K562 (cell line): ENCODE data around the gene RERE. TPM values are rescaled to one million over a fixed set of nuclear protein-coding genes. Genes with fewer than 3 reads are reported as not detected.

ENCODE experiments used
- ATAC-seq: fragments of 200-7000 bp; cut with Tn5 transposase; 3 replicates; pipeline ENCODE4 v1.9.1; 2020; ENCODE audit warnings: moderate library complexity
- BruUV-seq: library from RNA; stranded (reverse); fragments of 400-500 nt; replicated peaks from 2 replicates; lab custom pipeline; 2021; lab: Mats Ljungman, UMichigan
- CTCF ChIA-PET: fragments of 300-600 bp; formaldehyde crosslinking; extraction: SDS; loops from one replicate; lab custom pipeline; 2021; ENCODE audit warnings: low intra/inter-chr PET ratio; lab: Yijun Ruan, JAX
- POLR2A ChIA-PET: fragments of 300-600, 350-650 bp; sonication (Branson Sonifier 250); formaldehyde crosslinking; extraction: SDS; loops from one replicate; lab custom pipeline; 2021; ENCODE audit warnings: antibody characterized with exemption, inconsistent platforms; lab: Yijun Ruan, JAX
- DNase-seq, 4 experiments: peaks; one replicate each; pipeline versions ENCODE4 v3.0.0 to v3.0.0-alpha.2; 2011 to 2018; ENCODE audit warnings: low spot score in 3 of 4, mixed read lengths in 3 of 4; ENCODE audit errors: extremely low read depth in 1 of 4
- FAIRE-seq: peaks from 2 replicates; lab custom pipeline; 2011; peaks lifted over from hg19 to GRCh38; lab: Jason Lieb, UNC
- H2AFZ ChIP-seq: 2 replicates; pipeline ENCODE4 v1.6.0; 2011; ENCODE audit warnings: low read depth, low read length, control low read depth, inconsistent platforms
- H3K27ac ChIP-seq: fragments of 200-600 bp; 3 replicates; pipeline ENCODE4 v1.8.0; 2011; ENCODE audit warnings: low read depth, mild to moderate bottlenecking, control low read depth, inconsistent platforms, low read length, moderate library complexity, mixed read lengths; ENCODE audit errors: extremely low read depth
- H3K27me3 ChIP-seq, 2 experiments: fragments of 300-600 bp in 1 of 2; 2 replicates in 1 of 2; 3 replicates in 1 of 2; pipeline versions ENCODE4 v1.6.0 to v1.8.0; 2011; ENCODE audit warnings: inconsistent platforms in 2 of 2, low read length in 2 of 2, mild to moderate bottlenecking in 1 of 2, mixed read lengths in 1 of 2, moderate library complexity in 1 of 2; ENCODE audit not compliant: control insufficient read depth in 2 of 2, insufficient read depth in 2 of 2
- H3K36me3 ChIP-seq: fragments of 300-600 bp; 3 replicates; pipeline ENCODE4 v1.8.0; 2011; ENCODE audit warnings: mild to moderate bottlenecking, low read length, inconsistent platforms; ENCODE audit not compliant: control insufficient read depth, insufficient read depth
- H3K4me1 ChIP-seq, 2 experiments: fragments of 200-600 bp in 1 of 2; replicated peaks in 1 of 2; 2 replicates in 1 of 2; 3 replicates in 1 of 2; pipeline versions ENCODE4 v1.5.1 to v1.8.0; 2011; ENCODE audit warnings: inconsistent platforms in 2 of 2, low read length in 2 of 2, mild to moderate bottlenecking in 1 of 2, mixed read lengths in 1 of 2, moderate library complexity in 1 of 2; ENCODE audit not compliant: control insufficient read depth in 2 of 2, insufficient read depth in 2 of 2
- H3K4me2 ChIP-seq: 2 replicates; pipeline ENCODE4 v1.6.1; 2011; ENCODE audit warnings: low read length, control low read depth, inconsistent platforms, mixed read lengths; ENCODE audit not compliant: insufficient read depth
- H3K4me3 ChIP-seq: fragments of 200-600 bp; sonication (generic), shearing (Covaris generic); 2 replicates; pipeline ENCODE4 v1.5.1; 2016; ENCODE audit warnings: control low read depth, inconsistent platforms
- H3K79me2 ChIP-seq: fragments of 200-600 bp; 3 replicates; pipeline ENCODE4 v1.8.0; 2011; ENCODE audit warnings: low read length, inconsistent platforms; ENCODE audit not compliant: control insufficient read depth, insufficient read depth
- H3K9ac ChIP-seq, 2 experiments: 2 replicates each; pipeline versions ENCODE4 v1.6.0 to v1.6.1; 2011; ENCODE audit warnings: low read depth in 2 of 2, low read length in 2 of 2, control low read depth in 1 of 2, inconsistent platforms in 1 of 2, mild to moderate bottlenecking in 1 of 2, mixed read lengths in 1 of 2; ENCODE audit not compliant: insufficient read depth in 1 of 2
- H3K9me1 ChIP-seq: one replicate; pipeline ENCODE4 v1.6.0; 2011; ENCODE audit warnings: inconsistent platforms, mild to moderate bottlenecking, low read length, moderate library complexity; ENCODE audit not compliant: control insufficient read depth, insufficient read depth
- H3K9me3 ChIP-seq: replicated peaks from 2 replicates; pipeline ENCODE4 v1.5.1; 2011; ENCODE audit warnings: low read depth, low read length, inconsistent platforms; ENCODE audit not compliant: control insufficient read depth, insufficient read depth
- H4K20me1 ChIP-seq: replicated peaks from 2 replicates; pipeline ENCODE4 v1.6.1; 2011; ENCODE audit warnings: low read length, inconsistent platforms, mixed read lengths; ENCODE audit not compliant: control insufficient read depth, insufficient read depth
- ARHGAP35 ChIP-seq: fragments of 450-650 bp; IDR thresholded peaks from 2 replicates; pipeline ENCODE4 v1.6.1; 2018; ENCODE audit not compliant: partially characterized antibody
- KDM1A ChIP-seq, 2 experiments: fragments of 450-650 bp; IDR thresholded peaks; 2 replicates each; pipeline ENCODE4 v1.6.1; 2016; ENCODE audit warnings: mild to moderate bottlenecking in 2 of 2
- KLF10 ChIP-seq: fragments of 250-450 bp; sonication (Bioruptor Pico); IDR thresholded peaks from 2 replicates; pipeline ENCODE4 v1.6.1; 2021; ENCODE audit warnings: matching md5 sums
- LEF1 ChIP-seq: fragments of 450-650 bp; IDR thresholded peaks from 2 replicates; pipeline ENCODE4 v1.6.1; 2016; ENCODE audit warnings: mild to moderate bottlenecking
- NEUROD1 ChIP-seq: fragments of 150-350 bp; IDR thresholded peaks from 2 replicates; pipeline ENCODE4 v1.6.1; 2014; ENCODE audit warnings: borderline replicate concordance, low read length, low read depth; ENCODE audit not compliant: partially characterized antibody
- PRMT5 ChIP-seq: sonication (generic); formaldehyde crosslinking; IDR thresholded peaks from 2 replicates; pipeline ENCODE4 v1.5.0; 2020; ENCODE audit warnings: missing genetic modification reagents
- RBM15 ChIP-seq: fragments of 200-400 bp; formaldehyde crosslinking; IDR thresholded peaks from 2 replicates; pipeline ENCODE4 v1.6.1; 2018; ENCODE audit warnings: mild to moderate bottlenecking, low read length, moderate library complexity; ENCODE audit not compliant: insufficient read depth
- SUPT5H ChIP-seq: fragments of 450-650 bp; IDR thresholded peaks from 2 replicates; pipeline ENCODE4 v1.6.1; 2016
- TEAD2 ChIP-seq: fragments of 450-650 bp; IDR thresholded peaks from 2 replicates; pipeline ENCODE4 v1.6.1; 2016; ENCODE audit warnings: missing genetic modification characterization, control low read depth, missing compliant biosample characterization
- TRIM28 ChIP-seq: fragments of 450-650 bp; IDR thresholded peaks from 2 replicates; pipeline ENCODE4 v1.6.1; 2017
- ZNF140 ChIP-seq: fragments of 250-450 bp; sonication (Bioruptor Pico); IDR thresholded peaks from 2 replicates; pipeline ENCODE4 v1.8.0; 2021; ENCODE audit warnings: moderate library complexity, mild to moderate bottlenecking, inconsistent platforms
- ZNF780A ChIP-seq: fragments of 250-450 bp; sonication (Bioruptor Pico); IDR thresholded peaks from 2 replicates; pipeline ENCODE4 v1.5.0; 2021; ENCODE audit warnings: mild to moderate bottlenecking
- WGBS: fragments of 100-300 bp; shearing (Covaris generic); methylation state at CpG from one replicate; pipeline ENCODE4 v1.1.6; 2016; ENCODE audit warnings: low coverage, mixed read lengths; ENCODE audit not compliant: insufficient coverage; ENCODE audit errors: missing lambda C conversion rate; 5-methylcytosine and 5-hydroxymethylcytosine counted together
- in situ Hi-C: fragments of 300-500 bp; cut with MboI; formaldehyde crosslinking; loops from 4 replicates; pipeline ENCODE4 v1.15.0; 2018; ENCODE audit warnings: inconsistent platforms, mixed read lengths
- intact Hi-C: fragments of 100-400 bp; cut with micrococcal nuclease; formaldehyde crosslinking; loops from 2 replicates; pipeline ENCODE4 v1.14.2; 2022
- polyA plus RNA-seq, 8 experiments: library from polyadenylated mRNA; depleted of rRNA in 4 of 8; stranded (reverse) in 5 of 8; unstranded in 3 of 8; fragments of >200 nt; fragmentation: Nextera tagmentation in 2 of 8; fragmentation: Illumina TruSeq in 1 of 8; extraction: Ambion mirVana in 2 of 8; extraction: Trizol in 1 of 8; gene quantifications; 2 replicates each; pipeline versions ENCODE4 v1.2.1 to v1.2.3, GENCODE V29; 2011 to 2014; ENCODE audit warnings: inconsistent platforms in 1 of 8, missing spikeins in 1 of 8
- total RNA-seq, 7 experiments: library from RNA; depleted of rRNA in 6 of 7; stranded (reverse); fragments of >200 nt in 6 of 7; fragmentation: Illumina TruSeq in 2 of 7; extraction: Trizol in 2 of 7; gene quantifications; 2 replicates each; pipeline versions ENCODE4 v1.2.1 to v1.2.3, GENCODE V29; 2011 to 2021; ENCODE audit warnings: low replicate concordance in 1 of 7
- TF ChIP-seq, protein P1 (sequence below): IDR thresholded peaks from 2 replicates; pipeline ENCODE4 v1.6.1; 2016; ENCODE audit warnings: missing genetic modification characterization, missing compliant biosample characterization
- TF ChIP-seq, protein P2 (sequence below), 2 experiments: fragments of 450-650 bp in 1 of 2; sonication (generic) in 1 of 2; formaldehyde crosslinking in 1 of 2; IDR thresholded peaks in 1 of 2; conservative IDR thresholded peaks in 1 of 2; 2 replicates each; pipeline versions ENCODE4 v1.6.1 to v1.8.1; 2016 to 2023; ENCODE audit warnings: mild to moderate bottlenecking in 2 of 2, moderate library complexity in 2 of 2, inconsistent platforms in 1 of 2, missing genetic modification reagents in 1 of 2
- TF ChIP-seq, protein P3 (sequence below): fragments of 250-450 bp; sonication (Bioruptor Pico); IDR thresholded peaks from 2 replicates; pipeline ENCODE4 v1.5.0; 2021

RERE gene
- total and polyA plus RNA-seq, 9 of the 15 experiments (the other 6 are each of a cell fraction or from before 2014, with no cell fraction given), result 3.0 to 51.5 (median 13.4) TPM

DNA sequence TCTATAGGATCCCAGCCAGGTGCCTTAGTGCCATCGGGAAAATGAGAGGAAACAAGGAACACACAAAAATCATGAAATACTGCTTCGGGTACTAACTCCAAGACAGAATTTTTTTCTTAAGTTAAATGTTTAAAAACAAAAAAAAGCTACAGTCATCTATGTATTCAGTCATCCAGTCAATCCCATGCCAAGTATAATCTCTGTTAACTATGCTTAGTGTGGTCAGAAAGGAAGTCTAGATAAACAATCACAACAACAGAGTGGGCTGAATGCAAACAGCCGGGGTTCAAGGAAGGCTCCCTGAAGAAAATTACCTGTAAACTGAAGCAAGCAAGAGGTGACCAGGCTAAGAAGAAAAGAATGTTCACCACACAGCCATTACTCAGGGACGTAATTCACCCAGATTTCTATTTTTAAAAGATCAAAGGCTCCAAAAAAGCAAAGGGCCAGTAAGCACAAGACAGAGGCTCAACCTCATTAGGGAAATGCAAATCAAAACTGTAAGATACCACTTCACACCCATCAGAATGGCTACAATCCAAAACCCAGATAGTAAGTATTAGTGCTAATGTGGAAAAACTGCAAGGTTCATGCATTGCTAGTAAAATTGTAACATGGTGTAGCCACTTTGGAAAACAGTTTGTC is 53.0 kb downstream of the RERE start:
- in situ Hi-C loops, result no loop called here
- ChIA-PET CTCF (no interaction called here), POLR2A (interaction anchor here (0.6 to 1.4 kb wide), 3 partner anchors 9 to 51 kb away, joined by 3 to 5 read pairs (median 3); no protein-coding TSS in a partner anchor)
- Histone ChIP-seq H4K20me1 (peaks cover 7% of the 10 kb centered on the region; the same call in 1 of the 2 replicates), H3K79me2 (peaks cover 51% of the 10 kb centered on the region), H2AFZ (no peak overlapping the region), H3K27ac (no peak overlapping the region; the same call in 2 of the 3 replicates), H3K4me1 (peaks cover 10 to 26% of the 10 kb centered on the region in 2 experiments; a peak in 4 of 5 replicates), H3K27me3 (no peaks in the 10 kb centered on the region), H3K36me3 (peaks cover 11% of the 10 kb centered on the region), H3K9me1 (no peaks in the 10 kb centered on the region), H3K9me3 (no peaks in the 10 kb centered on the region), H3K4me3 (no peak overlapping the region), H3K4me2 (0 out of 2 replicates have a peak overlapping the region, but pooled peaks have one; percentile 9), H3K9ac (no peak overlapping the region)
- 42% methylated on average over 4 of the region's 4 CpGs for WGBS
- intact Hi-C loops, result no loop called here
- BruUV-seq, result no TSS peak
- ATAC-seq, result peak; percentile 25; the same call in 2 of the 3 replicates
- FAIRE-seq, result no peak
- DNase-seq, result no peak
- TF ChIP-seq PRMT5 (CRISPR knock-in tag) (no peak), ARHGAP35 (no peak), KDM1A (IDR thresholded peaks at IDR 0.05) (peak; percentile 51 to 62; a peak in 3 of 4 replicates), TRIM28 (no peak), KLF10 (CRISPR knock-in tag) (no peak), RBM15 (no peak), NEUROD1 (no peak), LEF1 (peak; percentile 21; the same call in 1 of the 2 replicates), ZNF780A (no peak), SUPT5H (no peak), TEAD2 (tag) (no peak), ZNF140 (CRISPR knock-in tag) (no peak)
- TF ChIP-seq, protein P1, sequence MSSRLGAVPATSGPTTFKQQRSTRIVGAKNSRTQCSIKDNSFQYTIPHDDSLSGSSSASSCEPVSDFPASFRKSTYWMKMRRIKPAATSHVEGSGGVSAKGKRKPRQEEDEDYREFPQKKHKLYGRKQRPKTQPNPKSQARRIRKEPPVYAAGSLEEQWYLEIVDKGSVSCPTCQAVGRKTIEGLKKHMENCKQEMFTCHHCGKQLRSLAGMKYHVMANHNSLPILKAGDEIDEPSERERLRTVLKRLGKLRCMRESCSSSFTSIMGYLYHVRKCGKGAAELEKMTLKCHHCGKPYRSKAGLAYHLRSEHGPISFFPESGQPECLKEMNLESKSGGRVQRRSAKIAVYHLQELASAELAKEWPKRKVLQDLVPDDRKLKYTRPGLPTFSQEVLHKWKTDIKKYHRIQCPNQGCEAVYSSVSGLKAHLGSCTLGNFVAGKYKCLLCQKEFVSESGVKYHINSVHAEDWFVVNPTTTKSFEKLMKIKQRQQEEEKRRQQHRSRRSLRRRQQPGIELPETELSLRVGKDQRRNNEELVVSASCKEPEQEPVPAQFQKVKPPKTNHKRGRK, result no peak
- TF ChIP-seq, protein P2, sequence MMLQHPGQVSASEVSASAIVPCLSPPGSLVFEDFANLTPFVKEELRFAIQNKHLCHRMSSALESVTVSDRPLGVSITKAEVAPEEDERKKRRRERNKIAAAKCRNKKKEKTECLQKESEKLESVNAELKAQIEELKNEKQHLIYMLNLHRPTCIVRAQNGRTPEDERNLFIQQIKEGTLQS (IDR thresholded peaks at IDR 0.05), result peak; percentile 7; the same call in 1 of the 2 replicates
- TF ChIP-seq, protein P2 (CRISPR knock-in tag; conservative IDR thresholded peaks at IDR 0.05), result no peak
- TF ChIP-seq, protein P3, sequence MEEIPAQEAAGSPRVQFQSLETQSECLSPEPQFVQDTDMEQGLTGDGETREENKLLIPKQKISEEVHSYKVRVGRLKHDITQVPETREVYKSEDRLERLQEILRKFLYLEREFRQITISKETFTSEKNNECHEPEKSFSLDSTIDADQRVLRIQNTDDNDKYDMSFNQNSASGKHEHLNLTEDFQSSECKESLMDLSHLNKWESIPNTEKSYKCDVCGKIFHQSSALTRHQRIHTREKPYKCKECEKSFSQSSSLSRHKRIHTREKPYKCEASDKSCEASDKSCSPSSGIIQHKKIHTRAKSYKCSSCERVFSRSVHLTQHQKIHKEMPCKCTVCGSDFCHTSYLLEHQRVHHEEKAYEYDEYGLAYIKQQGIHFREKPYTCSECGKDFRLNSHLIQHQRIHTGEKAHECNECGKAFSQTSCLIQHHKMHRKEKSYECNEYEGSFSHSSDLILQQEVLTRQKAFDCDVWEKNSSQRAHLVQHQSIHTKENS (CRISPR knock-in tag), result no peak
